ENCODE data around the gene IGSF21. TPM values are rescaled to one million over a fixed set of nuclear protein-coding genes. Genes with fewer than 3 reads are reported as not detected.

Gene IGSF21
- total and polyA plus RNA-seq, 2 of the 8 experiments (the other 6 are each of a cell fraction or from before 2014, with no cell fraction given): 22.5 to 28.5 TPM

- no peak for TF ChIP-seq RBBP5 (IDR thresholded peaks at IDR 0.05; ENCODE audit: borderline replicate concordance, low read depth, low read length)
- no peak for TF ChIP-seq CEBPB (IDR thresholded peaks at IDR 0.05; ENCODE audit: low read depth, low read length)
- no peak for TF ChIP-seq NANOG (IDR thresholded peaks at IDR 0.05; ENCODE audit: insufficient read depth, low read depth, low read length, poor library complexity, severe bottlenecking)
- no peak for TF ChIP-seq JUND (IDR thresholded peaks at IDR 0.05; ENCODE audit: low read length)
- no peak for TF ChIP-seq ASH2L (IDR thresholded peaks at IDR 0.05; ENCODE audit: low read length)
- TF ChIP-seq TCF12 (IDR thresholded peaks at IDR 0.05; ENCODE audit: low read depth, low read length): no peak
These were observed 244.1 kb downstream of the IGSF21 start (continued) for GRCh38 chr1:18351735-18352134.
